Activated CD4-positive, alpha-beta T cell treated with anti-CD3 and anti-CD28 coated beads, Interleukin-2, amount 50 U/mL, for 4 hours (primary cell): ENCODE results near the gene RPN2.

Source experiments
- DNase-seq, 2 experiments: peaks; one replicate each; pipeline ENCODE4 v3.0.0-alpha.2; 2020

RPN2 gene

GRCh38 chr20:37270576-37271420, 91.7 kb downstream of the RPN2 start:
- DNase-seq, result no peak

GRCh38 chr20:37271421-37271768, 92.3 kb downstream of the RPN2 start:
- DNase-seq, result no peak

GRCh38 chr20:37273988-37274387, 94.9 kb downstream of the RPN2 start:
- DNase-seq, result no peak

- no peak for DNase-seq
Observed at GRCh38 chr20:37274851-37275524, 95.9 kb downstream of the RPN2 start.

GRCh38 chr20:37276494-37277252, 97.5 kb downstream of the RPN2 start:
- no peak for DNase-seq

GRCh38 chr20:37277253-37277593, 98.1 kb downstream of the RPN2 start:
- no peak for DNase-seq

GRCh38 chr20:37278966-37279590, 99.9 kb downstream of the RPN2 start:
- DNase-seq, result no peak

- no peak for DNase-seq
Observed at GRCh38 chr20:37279820-37280219, 100.7 kb downstream of the RPN2 start.

GRCh38 chr20:37280403-37280802, 101.3 kb downstream of the RPN2 start:
- DNase-seq, result no peak

GRCh38 chr20:37282556-37282955, 103.4 kb downstream of the RPN2 start:
- DNase-seq, result no peak

- no peak for DNase-seq
Observed at GRCh38 chr20:37283530-37284195, 104.5 kb downstream of the RPN2 start.

GRCh38 chr20:37284691-37285161, 105.6 kb downstream of the RPN2 start:
- no peak for DNase-seq

GRCh38 chr20:37285664-37286374, 106.7 kb downstream of the RPN2 start:
- DNase-seq, result no peak

- DNase-seq, result no peak
Observed at GRCh38 chr20:37288091-37288490, 109.0 kb downstream of the RPN2 start.

GRCh38 chr20:37290158-37290810, 111.2 kb downstream of the RPN2 start:
- DNase-seq, result no peak
